ENCODE results near the gene CBFB. TPM values are rescaled to one million over a fixed set of nuclear protein-coding genes. Genes with fewer than 3 reads are reported as not detected.

Gene CBFB
- total and polyA plus RNA-seq, 2 experiments from 2014 or later: 26.1 to 26.9 TPM

DNA sequence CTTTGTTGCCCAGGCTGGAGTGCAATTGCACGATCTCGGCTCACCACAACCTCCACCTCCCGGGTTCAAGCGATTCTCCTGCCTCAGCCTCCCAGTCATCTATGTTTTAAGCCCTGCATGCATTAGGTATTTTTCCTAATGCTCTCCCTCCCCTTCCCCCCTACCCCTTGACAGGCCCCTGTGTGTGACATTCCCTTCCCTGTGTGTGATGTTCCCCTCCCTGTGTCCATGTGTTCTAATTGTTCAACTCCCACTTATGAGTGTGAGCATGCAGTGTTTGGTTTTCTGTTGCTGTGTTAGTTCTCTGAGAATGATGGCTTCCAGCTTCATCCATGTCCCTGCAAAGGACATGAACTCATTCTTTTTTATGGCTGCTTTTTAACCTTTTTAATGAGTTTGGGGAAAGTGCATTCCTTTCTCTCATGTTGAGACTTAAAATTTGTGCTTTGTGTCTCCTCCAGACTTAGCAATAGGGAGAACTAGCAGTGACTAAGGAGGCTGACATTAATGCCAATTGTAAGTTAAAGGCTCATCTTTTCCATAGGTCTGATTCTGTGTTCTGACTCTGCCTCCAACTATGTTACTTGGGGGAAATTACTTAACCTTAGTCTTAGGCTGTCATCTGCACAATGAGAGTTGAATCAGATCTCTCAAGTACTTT, 63.1 kb downstream of the CBFB start:
- DNase-seq (ENCODE audit: low spot score): no peak
- TF ChIP-seq EZH2phosphoT487 (IDR thresholded peaks at IDR 0.05; ENCODE audit: unreplicated experiment): no peak
- no peak for TF ChIP-seq CREB1 (CRISPR knock-in tag; IDR thresholded peaks at IDR 0.05; ENCODE audit: low read depth)
- TF ChIP-seq, protein P1, sequence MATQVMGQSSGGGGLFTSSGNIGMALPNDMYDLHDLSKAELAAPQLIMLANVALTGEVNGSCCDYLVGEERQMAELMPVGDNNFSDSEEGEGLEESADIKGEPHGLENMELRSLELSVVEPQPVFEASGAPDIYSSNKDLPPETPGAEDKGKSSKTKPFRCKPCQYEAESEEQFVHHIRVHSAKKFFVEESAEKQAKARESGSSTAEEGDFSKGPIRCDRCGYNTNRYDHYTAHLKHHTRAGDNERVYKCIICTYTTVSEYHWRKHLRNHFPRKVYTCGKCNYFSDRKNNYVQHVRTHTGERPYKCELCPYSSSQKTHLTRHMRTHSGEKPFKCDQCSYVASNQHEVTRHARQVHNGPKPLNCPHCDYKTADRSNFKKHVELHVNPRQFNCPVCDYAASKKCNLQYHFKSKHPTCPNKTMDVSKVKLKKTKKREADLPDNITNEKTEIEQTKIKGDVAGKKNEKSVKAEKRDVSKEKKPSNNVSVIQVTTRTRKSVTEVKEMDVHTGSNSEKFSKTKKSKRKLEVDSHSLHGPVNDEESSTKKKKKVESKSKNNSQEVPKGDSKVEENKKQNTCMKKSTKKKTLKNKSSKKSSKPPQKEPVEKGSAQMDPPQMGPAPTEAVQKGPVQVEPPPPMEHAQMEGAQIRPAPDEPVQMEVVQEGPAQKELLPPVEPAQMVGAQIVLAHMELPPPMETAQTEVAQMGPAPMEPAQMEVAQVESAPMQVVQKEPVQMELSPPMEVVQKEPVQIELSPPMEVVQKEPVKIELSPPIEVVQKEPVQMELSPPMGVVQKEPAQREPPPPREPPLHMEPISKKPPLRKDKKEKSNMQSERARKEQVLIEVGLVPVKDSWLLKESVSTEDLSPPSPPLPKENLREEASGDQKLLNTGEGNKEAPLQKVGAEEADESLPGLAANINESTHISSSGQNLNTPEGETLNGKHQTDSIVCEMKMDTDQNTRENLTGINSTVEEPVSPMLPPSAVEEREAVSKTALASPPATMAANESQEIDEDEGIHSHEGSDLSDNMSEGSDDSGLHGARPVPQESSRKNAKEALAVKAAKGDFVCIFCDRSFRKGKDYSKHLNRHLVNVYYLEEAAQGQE (IDR thresholded peaks at IDR 0.05; ENCODE audit: unreplicated experiment): no peak
- TF ChIP-seq EZH2 (IDR thresholded peaks at IDR 0.05; ENCODE audit: low read depth, unreplicated experiment): no peak
- TF ChIP-seq STAT1 (IDR thresholded peaks at IDR 0.05; ENCODE audit: unreplicated experiment): no peak
- no peak for TF ChIP-seq NANOG (IDR thresholded peaks at IDR 0.05; ENCODE audit: borderline replicate concordance)
- TF ChIP-seq POLR2AphosphoS5 (IDR thresholded peaks at IDR 0.05; ENCODE audit: low read depth): no peak
- no peak for TF ChIP-seq JUNB (IDR thresholded peaks at IDR 0.05; ENCODE audit: unreplicated experiment)
- TF ChIP-seq, protein P2, sequence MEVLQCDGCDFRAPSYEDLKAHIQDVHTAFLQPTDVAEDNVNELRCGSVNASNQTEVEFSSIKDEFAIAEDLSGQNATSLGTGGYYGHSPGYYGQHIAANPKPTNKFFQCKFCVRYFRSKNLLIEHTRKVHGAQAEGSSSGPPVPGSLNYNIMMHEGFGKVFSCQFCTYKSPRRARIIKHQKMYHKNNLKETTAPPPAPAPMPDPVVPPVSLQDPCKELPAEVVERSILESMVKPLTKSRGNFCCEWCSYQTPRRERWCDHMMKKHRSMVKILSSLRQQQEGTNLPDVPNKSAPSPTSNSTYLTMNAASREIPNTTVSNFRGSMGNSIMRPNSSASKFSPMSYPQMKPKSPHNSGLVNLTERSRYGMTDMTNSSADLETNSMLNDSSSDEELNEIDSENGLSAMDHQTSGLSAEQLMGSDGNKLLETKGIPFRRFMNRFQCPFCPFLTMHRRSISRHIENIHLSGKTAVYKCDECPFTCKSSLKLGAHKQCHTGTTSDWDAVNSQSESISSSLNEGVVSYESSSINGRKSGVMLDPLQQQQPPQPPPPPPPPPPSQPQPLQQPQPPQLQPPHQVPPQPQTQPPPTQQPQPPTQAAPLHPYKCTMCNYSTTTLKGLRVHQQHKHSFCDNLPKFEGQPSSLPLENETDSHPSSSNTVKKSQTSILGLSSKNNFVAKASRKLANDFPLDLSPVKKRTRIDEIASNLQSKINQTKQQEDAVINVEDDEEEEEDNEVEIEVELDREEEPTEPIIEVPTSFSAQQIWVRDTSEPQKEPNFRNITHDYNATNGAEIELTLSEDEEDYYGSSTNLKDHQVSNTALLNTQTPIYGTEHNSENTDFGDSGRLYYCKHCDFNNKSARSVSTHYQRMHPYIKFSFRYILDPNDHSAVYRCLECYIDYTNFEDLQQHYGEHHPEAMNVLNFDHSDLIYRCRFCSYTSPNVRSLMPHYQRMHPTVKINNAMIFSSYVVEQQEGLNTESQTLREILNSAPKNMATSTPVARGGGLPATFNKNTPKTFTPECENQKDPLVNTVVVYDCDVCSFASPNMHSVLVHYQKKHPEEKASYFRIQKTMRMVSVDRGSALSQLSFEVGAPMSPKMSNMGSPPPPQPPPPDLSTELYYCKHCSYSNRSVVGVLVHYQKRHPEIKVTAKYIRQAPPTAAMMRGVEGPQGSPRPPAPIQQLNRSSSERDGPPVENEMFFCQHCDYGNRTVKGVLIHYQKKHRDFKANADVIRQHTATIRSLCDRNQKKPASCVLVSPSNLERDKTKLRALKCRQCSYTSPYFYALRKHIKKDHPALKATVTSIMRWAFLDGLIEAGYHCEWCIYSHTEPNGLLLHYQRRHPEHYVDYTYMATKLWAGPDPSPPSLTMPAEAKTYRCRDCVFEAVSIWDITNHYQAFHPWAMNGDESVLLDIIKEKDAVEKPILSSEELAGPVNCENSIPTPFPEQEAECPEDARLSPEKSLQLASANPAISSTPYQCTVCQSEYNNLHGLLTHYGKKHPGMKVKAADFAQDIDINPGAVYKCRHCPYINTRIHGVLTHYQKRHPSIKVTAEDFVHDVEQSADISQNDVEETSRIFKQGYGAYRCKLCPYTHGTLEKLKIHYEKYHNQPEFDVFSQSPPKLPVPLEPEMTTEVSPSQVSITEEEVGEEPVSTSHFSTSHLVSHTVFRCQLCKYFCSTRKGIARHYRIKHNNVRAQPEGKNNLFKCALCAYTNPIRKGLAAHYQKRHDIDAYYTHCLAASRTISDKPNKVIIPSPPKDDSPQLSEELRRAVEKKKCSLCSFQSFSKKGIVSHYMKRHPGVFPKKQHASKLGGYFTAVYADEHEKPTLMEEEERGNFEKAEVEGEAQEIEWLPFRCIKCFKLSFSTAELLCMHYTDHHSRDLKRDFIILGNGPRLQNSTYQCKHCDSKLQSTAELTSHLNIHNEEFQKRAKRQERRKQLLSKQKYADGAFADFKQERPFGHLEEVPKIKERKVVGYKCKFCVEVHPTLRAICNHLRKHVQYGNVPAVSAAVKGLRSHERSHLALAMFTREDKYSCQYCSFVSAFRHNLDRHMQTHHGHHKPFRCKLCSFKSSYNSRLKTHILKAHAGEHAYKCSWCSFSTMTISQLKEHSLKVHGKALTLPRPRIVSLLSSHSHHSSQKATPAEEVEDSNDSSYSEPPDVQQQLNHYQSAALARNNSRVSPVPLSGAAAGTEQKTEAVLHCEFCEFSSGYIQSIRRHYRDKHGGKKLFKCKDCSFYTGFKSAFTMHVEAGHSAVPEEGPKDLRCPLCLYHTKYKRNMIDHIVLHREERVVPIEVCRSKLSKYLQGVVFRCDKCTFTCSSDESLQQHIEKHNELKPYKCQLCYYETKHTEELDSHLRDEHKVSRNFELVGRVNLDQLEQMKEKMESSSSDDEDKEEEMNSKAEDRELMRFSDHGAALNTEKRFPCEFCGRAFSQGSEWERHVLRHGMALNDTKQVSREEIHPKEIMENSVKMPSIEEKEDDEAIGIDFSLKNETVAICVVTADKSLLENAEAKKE (CRISPR knock-in tag; IDR thresholded peaks at IDR 0.05): no peak
- no peak for TF ChIP-seq ZNF114 (CRISPR knock-in tag; IDR thresholded peaks at IDR 0.05)
- TF ChIP-seq, protein P3, sequence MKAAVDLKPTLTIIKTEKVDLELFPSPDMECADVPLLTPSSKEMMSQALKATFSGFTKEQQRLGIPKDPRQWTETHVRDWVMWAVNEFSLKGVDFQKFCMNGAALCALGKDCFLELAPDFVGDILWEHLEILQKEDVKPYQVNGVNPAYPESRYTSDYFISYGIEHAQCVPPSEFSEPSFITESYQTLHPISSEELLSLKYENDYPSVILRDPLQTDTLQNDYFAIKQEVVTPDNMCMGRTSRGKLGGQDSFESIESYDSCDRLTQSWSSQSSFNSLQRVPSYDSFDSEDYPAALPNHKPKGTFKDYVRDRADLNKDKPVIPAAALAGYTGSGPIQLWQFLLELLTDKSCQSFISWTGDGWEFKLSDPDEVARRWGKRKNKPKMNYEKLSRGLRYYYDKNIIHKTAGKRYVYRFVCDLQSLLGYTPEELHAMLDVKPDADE (IDR thresholded peaks at IDR 0.05): no peak
- TF ChIP-seq ZNF331 (CRISPR knock-in tag; IDR thresholded peaks at IDR 0.05; ENCODE audit: low read depth): no peak
- TF ChIP-seq, protein P4, sequence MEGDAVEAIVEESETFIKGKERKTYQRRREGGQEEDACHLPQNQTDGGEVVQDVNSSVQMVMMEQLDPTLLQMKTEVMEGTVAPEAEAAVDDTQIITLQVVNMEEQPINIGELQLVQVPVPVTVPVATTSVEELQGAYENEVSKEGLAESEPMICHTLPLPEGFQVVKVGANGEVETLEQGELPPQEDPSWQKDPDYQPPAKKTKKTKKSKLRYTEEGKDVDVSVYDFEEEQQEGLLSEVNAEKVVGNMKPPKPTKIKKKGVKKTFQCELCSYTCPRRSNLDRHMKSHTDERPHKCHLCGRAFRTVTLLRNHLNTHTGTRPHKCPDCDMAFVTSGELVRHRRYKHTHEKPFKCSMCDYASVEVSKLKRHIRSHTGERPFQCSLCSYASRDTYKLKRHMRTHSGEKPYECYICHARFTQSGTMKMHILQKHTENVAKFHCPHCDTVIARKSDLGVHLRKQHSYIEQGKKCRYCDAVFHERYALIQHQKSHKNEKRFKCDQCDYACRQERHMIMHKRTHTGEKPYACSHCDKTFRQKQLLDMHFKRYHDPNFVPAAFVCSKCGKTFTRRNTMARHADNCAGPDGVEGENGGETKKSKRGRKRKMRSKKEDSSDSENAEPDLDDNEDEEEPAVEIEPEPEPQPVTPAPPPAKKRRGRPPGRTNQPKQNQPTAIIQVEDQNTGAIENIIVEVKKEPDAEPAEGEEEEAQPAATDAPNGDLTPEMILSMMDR (conservative IDR thresholded peaks at IDR 0.05; ENCODE audit: low read depth in 2 of 2): no peak
- ATAC-seq: no peak
- no peak overlapping the region for H3K4me3 ChIP-seq
- H3K4me2 ChIP-seq: no peak overlapping the region
- H4K20me1 ChIP-seq (replicated peaks; ENCODE audit: insufficient read depth): no peaks in the 10 kb centered on the region
- H3K4me1 ChIP-seq (ENCODE audit: insufficient read depth): no peaks in the 10 kb centered on the region
- no peaks in the 10 kb centered on the region for H3F3A ChIP-seq (replicated peaks; ENCODE audit: low read depth)
- no peak overlapping the region for H3K4me3 Mint-ChIP-seq
- H3K27me3 Mint-ChIP-seq (ENCODE audit: insufficient read depth, low read depth, poor library complexity): peaks cover 4% of the 10 kb centered on the region
- no peaks in the 10 kb centered on the region for H3K27me3 ChIP-seq (ENCODE audit: insufficient read depth)
- H3K36me3 ChIP-seq (ENCODE audit: insufficient read depth): no peaks in the 10 kb centered on the region
- H3K36me3 Mint-ChIP-seq (ENCODE audit: low read depth): no peaks in the 10 kb centered on the region
- H3K9me2 ChIP-seq (ENCODE audit: insufficient read depth): no peaks in the 10 kb centered on the region
- H3K9me3 Mint-ChIP-seq: no peaks in the 10 kb centered on the region
- H3K4me1 Mint-ChIP-seq: no peaks in the 10 kb centered on the region
- no peak overlapping the region for H2AFZ ChIP-seq
- H3K79me2 ChIP-seq (replicated peaks; ENCODE audit: insufficient read depth): no peaks in the 10 kb centered on the region
- no peak overlapping the region for H3K27ac ChIP-seq (ENCODE audit: low read depth)
- no peak overlapping the region for H3K27ac Mint-ChIP-seq

Data from GM23338 (cell line).